ENCODE results near the gene MAP3K4.

Gene MAP3K4

GRCh38 chr6:161035182-161035980 is 43.8 kb downstream of the MAP3K4 start:
- no peak for ATAC-seq
- Mint-ChIP-seq H3K27ac (no peak overlapping the region), H3K27me3 (no peaks in the 10 kb centered on the region), H3K9me3 (no peaks in the 10 kb centered on the region), H3K4me3 (no peak overlapping the region), H3K4me1 (peaks cover 14% of the 10 kb centered on the region)
- no peak for DNase-seq

- Mint-ChIP-seq H3K4me3 (no peak overlapping the region), H3K27me3 (no peaks in the 10 kb centered on the region), H3K9me3 (no peaks in the 10 kb centered on the region), H3K27ac (no peak overlapping the region), H3K4me1 (peaks cover 11% of the 10 kb centered on the region)
- ATAC-seq (no peak), DNase-seq (no peak)
Observed at GRCh38 chr6:161035981-161036263, 44.4 kb downstream of the MAP3K4 start.

- DNase-seq: no peak
- Mint-ChIP-seq H3K4me1 (peaks cover 6% of the 10 kb centered on the region), H3K4me3 (no peak overlapping the region), H3K27me3 (no peaks in the 10 kb centered on the region), H3K9me3 (no peaks in the 10 kb centered on the region), H3K27ac (no peak overlapping the region)
- no peak for ATAC-seq
Observed at GRCh38 chr6:161037873-161038228, 46.3 kb downstream of the MAP3K4 start.

GRCh38 chr6:161038229-161039031 is 46.9 kb downstream of the MAP3K4 start:
- no peaks in the 10 kb centered on the region for H3K9me3 Mint-ChIP-seq
- H3K27ac Mint-ChIP-seq: peak overlapping the region in 1 of 2 donors; percentile 5
- H3K27me3 Mint-ChIP-seq: no peaks in the 10 kb centered on the region
- DNase-seq: no peak
- ATAC-seq: peak; percentile 64
- H3K4me1 Mint-ChIP-seq: peaks cover 6% of the 10 kb centered on the region
- H3K4me3 Mint-ChIP-seq: no peak overlapping the region

- Mint-ChIP-seq H3K27ac (no peak overlapping the region), H3K4me3 (no peak overlapping the region), H3K9me3 (no peaks in the 10 kb centered on the region), H3K4me1 (peaks cover 6% of the 10 kb centered on the region), H3K27me3 (no peaks in the 10 kb centered on the region)
- no peak for DNase-seq
- no peak for ATAC-seq
Observed at GRCh38 chr6:161041274-161041673, 49.7 kb downstream of the MAP3K4 start.

GRCh38 chr6:161044335-161044734 is 52.8 kb downstream of the MAP3K4 start:
- Mint-ChIP-seq H3K27me3 (no peaks in the 10 kb centered on the region), H3K27ac (no peak overlapping the region), H3K4me3 (no peak overlapping the region)

GRCh38 chr6:161048641-161049040 is 57.1 kb downstream of the MAP3K4 start:
- no peaks in the 10 kb centered on the region for H3K4me1 Mint-ChIP-seq

More at GRCh38 chr6:161044335-161044734, 52.8 kb downstream of the MAP3K4 start:
- no peak for ATAC-seq
- H3K9me3 Mint-ChIP-seq: no peaks in the 10 kb centered on the region
- DNase-seq: no peak
- no peaks in the 10 kb centered on the region for H3K4me1 Mint-ChIP-seq

GRCh38 chr6:161050134-161050765 is 58.7 kb downstream of the MAP3K4 start:
- DNase-seq (no peak), ATAC-seq (no peak)
- Mint-ChIP-seq H3K27me3 (no peaks in the 10 kb centered on the region), H3K4me3 (no peak overlapping the region), H3K4me1 (no peaks in the 10 kb centered on the region), H3K9me3 (no peaks in the 10 kb centered on the region), H3K27ac (no peak overlapping the region)

More at GRCh38 chr6:161048641-161049040, 57.1 kb downstream of the MAP3K4 start:
- no peak for DNase-seq
- no peak overlapping the region for H3K27ac Mint-ChIP-seq
- H3K9me3 Mint-ChIP-seq: no peaks in the 10 kb centered on the region
- ATAC-seq: no peak
- no peaks in the 10 kb centered on the region for H3K27me3 Mint-ChIP-seq
- no peak overlapping the region for H3K4me3 Mint-ChIP-seq

GRCh38 chr6:161053103-161053502 is 61.5 kb downstream of the MAP3K4 start:
- Mint-ChIP-seq H3K9me3 (no peaks in the 10 kb centered on the region), H3K4me3 (no peak overlapping the region), H3K27ac (no peak overlapping the region), H3K4me1 (peaks cover 8% of the 10 kb centered on the region), H3K27me3 (no peaks in the 10 kb centered on the region)
- DNase-seq (no peak), ATAC-seq (no peak)

GRCh38 chr6:161054876-161055275 is 63.3 kb downstream of the MAP3K4 start:
- H3K27me3 Mint-ChIP-seq: no peaks in the 10 kb centered on the region
- DNase-seq: no peak
- ATAC-seq: no peak
- H3K27ac Mint-ChIP-seq: peak overlapping the region in 1 of 2 donors; percentile 21
- peaks cover 8% of the 10 kb centered on the region for H3K4me1 Mint-ChIP-seq
- no peaks in the 10 kb centered on the region for H3K9me3 Mint-ChIP-seq
- H3K4me3 Mint-ChIP-seq: no peak overlapping the region

- ATAC-seq (no peak), DNase-seq (no peak)
- Mint-ChIP-seq H3K4me1 (peaks cover 8% of the 10 kb centered on the region), H3K27ac (peak overlapping the region in 1 of 2 donors; percentile 76), H3K9me3 (no peaks in the 10 kb centered on the region), H3K4me3 (no peak overlapping the region), H3K27me3 (no peaks in the 10 kb centered on the region)
Observed at GRCh38 chr6:161056451-161056850, 64.9 kb downstream of the MAP3K4 start.

GRCh38 chr6:161057103-161058091 is 65.8 kb downstream of the MAP3K4 start:
- peak overlapping the region in 1 of 2 donors; percentile 74 for H3K27ac Mint-ChIP-seq
- DNase-seq: no peak
- H3K27me3 Mint-ChIP-seq: no peaks in the 10 kb centered on the region
- no peaks in the 10 kb centered on the region for H3K9me3 Mint-ChIP-seq
- no peak for ATAC-seq
- H3K4me1 Mint-ChIP-seq: peaks cover 8% of the 10 kb centered on the region
- no peak overlapping the region for H3K4me3 Mint-ChIP-seq

- DNase-seq (no peak), ATAC-seq (no peak)
- Mint-ChIP-seq H3K27ac (no peak overlapping the region), H3K4me1 (peaks cover 8% of the 10 kb centered on the region), H3K4me3 (no peak overlapping the region), H3K9me3 (no peaks in the 10 kb centered on the region), H3K27me3 (no peaks in the 10 kb centered on the region)
Observed at GRCh38 chr6:161058741-161059140, 67.2 kb downstream of the MAP3K4 start.

- H3K27me3 Mint-ChIP-seq: no peaks in the 10 kb centered on the region
- ATAC-seq (no peak), DNase-seq (no peak)
- no peaks in the 10 kb centered on the region for H3K9me3 Mint-ChIP-seq
- no peak overlapping the region for H3K4me3 Mint-ChIP-seq
- H3K4me1 Mint-ChIP-seq: peaks cover 6% of the 10 kb centered on the region
- H3K27ac Mint-ChIP-seq: no peak overlapping the region
Observed at GRCh38 chr6:161061576-161061975, 70.0 kb downstream of the MAP3K4 start.

- DNase-seq (no peak), ATAC-seq (no peak)
- H3K4me3 Mint-ChIP-seq: no peak overlapping the region
- H3K27ac Mint-ChIP-seq: no peak overlapping the region
- no peaks in the 10 kb centered on the region for H3K9me3 Mint-ChIP-seq
- no peaks in the 10 kb centered on the region for H3K27me3 Mint-ChIP-seq
- peaks cover 6% of the 10 kb centered on the region for H3K4me1 Mint-ChIP-seq
Observed at GRCh38 chr6:161064915-161065314, 73.3 kb downstream of the MAP3K4 start.
